DMS53 treated with DMSO at 0.1 percent for 48 hours (cell line): ENCODE data around the gene CLRN2.

Experiments
- DNase-seq: peaks from one replicate; lab custom pipeline; 2025; ENCODE audit not compliant: unreplicated experiment; lab: John Stamatoyannopoulos, UW

Gene CLRN2

GRCh38 chr4:17514865-17515264 is at the start of gene CLRN2:
TSS of gene CLRN2 (plus strand) at chr4:17515165. CDS start at chr4:17515267, 102 bp downstream.
- DNase-seq = no peak

GRCh38 chr4:17468619-17469221 is 46.2 kb upstream of the CLRN2 start:
- DNase-seq = peak; percentile 3

GRCh38 chr4:17469931-17470674 is 44.9 kb upstream of the CLRN2 start:
- DNase-seq = no peak

- no peak for DNase-seq
Measured at GRCh38 chr4:17475481-17475880, 39.5 kb upstream of the CLRN2 start.

GRCh38 chr4:17476853-17477252 is 38.1 kb upstream of the CLRN2 start:
- DNase-seq = no peak

- no peak for DNase-seq
Measured at GRCh38 chr4:17477774-17478472, 37.0 kb upstream of the CLRN2 start.

GRCh38 chr4:17480210-17480927 is 34.6 kb upstream of the CLRN2 start:
- DNase-seq = no peak

GRCh38 chr4:17480955-17481354 is 34.0 kb upstream of the CLRN2 start:
- no peak for DNase-seq

- no peak for DNase-seq
Measured at GRCh38 chr4:17482716-17483115, 32.2 kb upstream of the CLRN2 start.

- DNase-seq = no peak
Measured at GRCh38 chr4:17489123-17489522, 25.8 kb upstream of the CLRN2 start.

- no peak for DNase-seq
Measured at GRCh38 chr4:17489721-17490120, 25.2 kb upstream of the CLRN2 start.

- peak; percentile 23 for DNase-seq
Measured at GRCh38 chr4:17490575-17491059, 24.3 kb upstream of the CLRN2 start.

- no peak for DNase-seq
Measured at GRCh38 chr4:17491196-17491595, 23.8 kb upstream of the CLRN2 start.

GRCh38 chr4:17492058-17492741 is 22.8 kb upstream of the CLRN2 start:
- no peak for DNase-seq

GRCh38 chr4:17492876-17493275 is 22.1 kb upstream of the CLRN2 start:
- no peak for DNase-seq

- DNase-seq = no peak
Measured at GRCh38 chr4:17493619-17494018, 21.3 kb upstream of the CLRN2 start.

- no peak for DNase-seq
Measured at GRCh38 chr4:17494258-17495190, 20.4 kb upstream of the CLRN2 start.

GRCh38 chr4:17497890-17498523 is 17.0 kb upstream of the CLRN2 start:
- no peak for DNase-seq

GRCh38 chr4:17500574-17500973 is 14.4 kb upstream of the CLRN2 start:
- no peak for DNase-seq
